GM12874 (cell line): ENCODE results near the gene FUT8.

Experiments used
- TF ChIP-seq, protein P1 (sequence below): IDR thresholded peaks from 2 replicates; pipeline ENCODE4 v1.5.1; 2011; ENCODE audit warnings: low read depth, mild to moderate bottlenecking, control low read depth, low read length, moderate library complexity; ENCODE audit not compliant: insufficient read depth

The FUT8 gene

DNA sequence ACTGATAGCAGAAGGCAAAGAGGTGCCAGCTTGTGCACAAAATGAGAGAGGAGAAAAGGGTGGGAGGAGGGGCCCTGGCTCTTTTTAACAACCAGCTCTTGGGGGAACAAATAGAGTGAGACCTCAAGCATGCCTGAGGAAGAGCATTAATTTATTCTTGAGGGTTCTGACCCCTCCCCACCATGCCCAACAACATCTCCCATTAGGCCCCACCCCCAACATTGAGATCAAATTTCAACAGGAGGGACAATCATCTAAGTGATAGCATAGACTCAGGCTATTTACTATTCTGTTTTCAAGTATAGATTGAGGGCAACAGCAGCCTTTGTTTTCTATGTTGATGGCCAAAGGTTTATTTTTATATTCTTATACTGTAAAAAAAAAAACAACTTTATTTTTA lies 59.7 kb downstream of the FUT8 start:
- TF ChIP-seq, protein P1, sequence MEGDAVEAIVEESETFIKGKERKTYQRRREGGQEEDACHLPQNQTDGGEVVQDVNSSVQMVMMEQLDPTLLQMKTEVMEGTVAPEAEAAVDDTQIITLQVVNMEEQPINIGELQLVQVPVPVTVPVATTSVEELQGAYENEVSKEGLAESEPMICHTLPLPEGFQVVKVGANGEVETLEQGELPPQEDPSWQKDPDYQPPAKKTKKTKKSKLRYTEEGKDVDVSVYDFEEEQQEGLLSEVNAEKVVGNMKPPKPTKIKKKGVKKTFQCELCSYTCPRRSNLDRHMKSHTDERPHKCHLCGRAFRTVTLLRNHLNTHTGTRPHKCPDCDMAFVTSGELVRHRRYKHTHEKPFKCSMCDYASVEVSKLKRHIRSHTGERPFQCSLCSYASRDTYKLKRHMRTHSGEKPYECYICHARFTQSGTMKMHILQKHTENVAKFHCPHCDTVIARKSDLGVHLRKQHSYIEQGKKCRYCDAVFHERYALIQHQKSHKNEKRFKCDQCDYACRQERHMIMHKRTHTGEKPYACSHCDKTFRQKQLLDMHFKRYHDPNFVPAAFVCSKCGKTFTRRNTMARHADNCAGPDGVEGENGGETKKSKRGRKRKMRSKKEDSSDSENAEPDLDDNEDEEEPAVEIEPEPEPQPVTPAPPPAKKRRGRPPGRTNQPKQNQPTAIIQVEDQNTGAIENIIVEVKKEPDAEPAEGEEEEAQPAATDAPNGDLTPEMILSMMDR: no peak

DNA sequence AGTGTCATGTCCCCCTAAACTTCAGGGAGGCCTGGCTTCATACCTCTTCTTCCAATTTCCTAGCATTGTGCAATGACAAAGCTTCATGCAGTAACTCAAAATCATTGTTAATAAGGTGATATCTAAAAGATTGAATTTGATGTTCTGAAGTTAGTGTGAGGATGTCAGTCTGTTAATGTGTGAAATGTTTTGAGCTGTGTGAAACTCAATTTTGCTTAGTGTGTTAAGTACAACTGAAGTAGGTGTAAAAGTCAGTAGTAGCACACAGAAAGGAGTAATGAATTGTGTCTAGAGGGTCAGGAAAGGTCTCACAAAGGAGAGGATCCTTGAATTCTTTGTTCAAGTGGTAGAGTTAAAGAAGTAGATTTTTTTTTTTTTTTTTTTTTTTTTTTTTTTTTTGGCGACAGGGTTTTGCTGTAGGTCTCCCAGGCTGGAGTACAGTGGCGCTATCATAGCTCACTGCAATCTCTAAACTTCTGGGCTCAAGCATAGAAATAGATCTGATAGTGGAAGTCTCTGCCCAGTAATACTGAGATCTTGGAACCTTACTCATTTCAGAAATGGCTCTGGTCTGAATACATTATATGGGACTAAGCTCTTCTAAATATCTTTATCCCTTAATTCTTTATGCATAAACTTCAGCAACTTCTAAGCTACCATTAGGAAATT lies 63.9 kb downstream of the FUT8 start:
- TF ChIP-seq, protein P1: no peak

DNA sequence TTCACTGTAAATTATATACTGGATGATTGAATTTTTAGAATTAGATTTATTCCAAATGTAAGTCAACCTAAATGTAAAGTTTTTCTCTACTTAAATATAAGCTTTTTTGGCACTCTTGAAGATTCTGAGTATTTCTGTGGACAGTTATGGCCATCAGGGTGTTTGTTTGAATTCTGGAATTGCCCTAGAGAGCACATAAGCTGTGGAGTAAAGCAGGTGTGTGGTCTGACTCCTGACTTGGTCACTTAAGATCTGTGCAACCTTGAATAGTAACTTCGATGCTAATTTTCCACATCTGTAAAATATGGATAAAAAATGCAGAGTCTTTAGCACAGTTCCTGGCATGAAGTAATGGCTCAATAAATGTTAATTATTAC lies 64.4 kb downstream of the FUT8 start:
- TF ChIP-seq, protein P1: no peak

DNA sequence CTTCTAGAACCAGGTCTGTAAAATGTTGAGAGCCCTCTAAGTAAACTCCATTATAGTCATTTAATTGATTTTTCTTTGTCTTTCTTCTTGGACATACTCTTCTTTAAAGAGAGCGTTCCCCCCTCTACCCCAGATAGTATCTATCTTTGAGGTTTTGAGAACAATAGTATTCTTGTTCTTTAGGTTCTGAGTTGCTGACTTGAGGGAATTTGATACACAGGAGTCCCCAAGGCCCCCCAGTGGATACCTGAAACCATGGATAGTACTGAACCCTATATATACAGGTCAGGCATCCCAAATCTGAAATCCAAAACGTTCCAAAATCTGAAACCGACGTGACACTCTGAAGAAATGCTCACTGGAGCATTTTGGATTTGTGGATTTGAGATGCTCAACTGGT lies 65.5 kb downstream of the FUT8 start:
- TF ChIP-seq, protein P1: no peak

DNA sequence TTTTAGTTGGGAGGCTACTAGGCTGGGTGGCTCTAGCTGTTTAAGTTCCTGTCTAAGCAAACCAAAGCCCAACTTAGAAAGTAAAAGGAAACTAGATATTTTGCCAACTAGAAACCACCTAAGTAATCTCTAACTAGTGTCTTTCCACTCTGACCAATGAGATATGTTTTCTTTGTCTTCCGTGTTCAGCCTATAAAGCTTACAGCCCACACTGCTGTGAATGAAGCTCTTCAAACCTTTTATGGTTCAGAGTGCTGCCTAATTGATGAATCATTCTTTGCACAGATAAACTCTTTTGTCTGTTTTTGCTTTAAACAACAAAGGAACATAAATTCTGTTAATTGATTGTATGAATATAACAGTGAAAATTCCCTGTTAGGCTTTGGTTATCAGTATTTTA lies 66.1 kb downstream of the FUT8 start:
- TF ChIP-seq, protein P1: no peak

DNA sequence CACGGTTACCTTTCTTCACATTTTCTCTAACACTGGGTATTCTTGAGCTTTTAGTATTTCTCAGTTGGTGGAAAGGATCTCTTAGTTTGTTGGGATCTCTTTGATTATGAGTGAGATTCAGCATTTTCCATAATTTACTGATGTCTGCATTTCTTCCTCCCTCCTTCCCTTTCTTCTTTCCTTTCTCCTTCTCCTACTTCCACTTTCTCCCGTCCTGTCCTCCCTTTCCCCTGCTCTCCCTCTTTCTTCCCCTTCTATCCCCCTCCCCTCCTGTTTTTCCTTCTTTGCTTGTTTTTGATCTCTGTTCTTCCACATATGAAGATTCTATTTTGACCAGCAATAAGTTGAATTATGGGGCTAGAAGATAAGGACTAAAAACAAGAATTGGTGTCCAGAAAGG lies 66.9 kb downstream of the FUT8 start:
- TF ChIP-seq, protein P1: no peak

DNA sequence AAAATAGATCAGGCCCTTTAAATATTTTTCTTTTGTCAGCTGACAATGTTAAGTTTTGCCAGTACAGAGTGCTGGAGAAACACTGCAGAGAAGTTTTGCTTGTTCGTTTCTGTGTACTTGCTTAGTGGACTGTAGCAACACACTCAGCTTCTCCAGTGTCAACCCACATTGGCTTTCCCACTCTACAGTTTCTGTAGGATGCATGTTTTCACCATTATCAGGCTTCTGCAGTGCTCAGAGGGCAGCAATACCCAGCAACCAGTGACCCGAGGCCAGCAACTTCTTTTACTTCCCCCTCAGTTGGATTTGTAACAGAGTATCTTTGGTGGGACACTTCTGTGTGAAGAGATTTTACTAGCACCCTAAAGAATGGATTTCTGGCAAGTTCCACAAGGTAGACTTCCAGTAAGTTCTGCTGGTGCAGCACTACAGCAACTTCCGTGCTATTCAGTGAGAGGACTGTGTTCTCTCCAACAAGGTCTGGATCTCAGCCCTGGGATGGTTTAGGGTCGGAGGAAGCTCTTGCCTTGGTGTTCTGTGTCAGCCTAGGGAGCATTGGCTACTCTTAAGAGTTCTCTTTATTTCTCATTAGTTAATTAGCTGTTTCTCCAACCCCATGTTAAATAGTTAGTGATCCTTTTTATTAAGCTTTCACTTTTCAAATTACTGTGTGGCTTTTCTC lies 70.4 kb downstream of the FUT8 start:
- TF ChIP-seq, protein P1: no peak
